Right lobe of liver (tissue), 4 donors: ENCODE results near the gene AFF2.

ENCODE experiments used
- CTCF ChIP-seq, 4 donors: fragments of 200-600 bp in 3 of 4; fragments of 450-650 bp in 1 of 4; IDR thresholded peaks; one replicate each; pipeline versions ENCODE4 v1.5.1 to v1.8.0; 2016 to 2022; ENCODE audit warnings: antibody characterized with exemption in 4 of 4, mild to moderate bottlenecking in 2 of 4
- POLR2A ChIP-seq: fragments of 450-650 bp; IDR thresholded peaks from one replicate; pipeline ENCODE4 v1.6.1; 2017; ENCODE audit warnings: antibody characterized with exemption, mild to moderate bottlenecking
- donor health status: DM: no; HTN: no; CAD: no.
- donor health status: DM: no; HTN: no; CAD: no.
- donor health status: DM: no; HTN: yes; CAD: no.

GRCh38 chrX:148905400-148905799 is 405.0 kb downstream of the AFF2 start:
- TF ChIP-seq CTCF (IDR thresholded peaks at IDR 0.05) (no peak), POLR2A (no peak)
